NCI-H526 (cell line): ENCODE data around the gene HPSE.

Experiments used
- DNase-seq, 2 experiments: peaks; one replicate each; lab custom pipeline; 2025; lab: John Stamatoyannopoulos, UW

Gene HPSE

DNA sequence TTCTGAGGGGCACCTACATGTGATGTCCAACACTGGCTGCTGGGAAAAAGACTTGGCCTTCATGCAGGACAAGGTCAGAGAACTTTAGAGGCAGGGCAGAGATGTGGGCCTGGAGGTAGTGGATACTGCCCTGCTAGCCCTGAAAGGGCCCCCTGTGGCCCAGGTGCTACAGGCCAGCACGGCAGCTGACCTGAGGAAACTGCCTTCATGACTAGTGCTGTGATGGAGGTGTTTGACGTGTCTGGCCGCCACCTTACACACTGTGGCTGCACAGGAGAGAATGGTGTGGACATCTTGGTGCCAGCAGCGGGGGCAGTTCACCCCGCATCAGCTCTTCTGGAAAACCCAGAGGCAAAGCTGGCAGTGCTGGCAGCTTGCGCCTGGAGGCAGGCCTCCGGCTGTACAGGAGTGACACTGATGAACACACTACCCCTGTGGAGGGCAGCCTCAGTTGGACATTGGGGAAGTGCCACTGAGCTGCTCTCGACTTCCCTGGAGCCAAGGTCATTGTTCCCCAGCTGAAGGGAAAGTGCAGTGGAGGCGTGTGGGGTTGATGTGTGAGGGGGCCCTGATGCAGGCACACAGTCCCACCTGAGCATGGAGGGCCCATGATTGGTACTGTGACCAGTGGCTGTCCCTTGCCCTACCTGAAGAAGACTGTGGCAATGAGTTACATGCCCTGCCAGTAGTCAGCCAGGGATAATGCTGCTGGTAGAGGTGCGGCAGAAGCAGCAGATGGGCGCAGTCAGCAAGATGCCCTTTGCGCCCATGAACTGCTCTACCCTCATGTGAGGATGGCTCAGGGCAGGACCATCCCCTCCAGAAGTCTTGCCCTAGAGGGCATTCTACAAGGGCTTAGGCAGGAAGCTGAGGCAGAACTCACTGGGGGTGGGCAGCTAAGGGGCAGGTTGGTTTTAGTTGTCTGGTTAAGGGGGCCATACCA lies 87.0 kb downstream of the HPSE start:
- DNase-seq = no peak
